Neural crest cell (in vitro differentiated cells): ENCODE measurements around the gene CCDC148. TPM values are rescaled to one million over a fixed set of nuclear protein-coding genes. Genes with fewer than 3 reads are reported as not detected.

Experiments
- DNase-seq: peaks from one replicate; pipeline ENCODE4 v3.0.0; 2021; ENCODE audit warnings: low read depth, mixed read lengths, low spot score
- H3K27ac Mint-ChIP-seq: one replicate; pipeline ENCODE4 v1.8.0; 2021; ENCODE audit warnings: mild to moderate bottlenecking, mixed read lengths; ENCODE audit not compliant: unreplicated experiment
- H3K27me3 Mint-ChIP-seq: 2 replicates; pipeline ENCODE4 v1.8.0; 2021; ENCODE audit warnings: low read depth, mild to moderate bottlenecking, mixed read lengths
- H3K36me3 Mint-ChIP-seq: 2 replicates; pipeline ENCODE4 v1.8.0; 2021; ENCODE audit warnings: low read depth, mild to moderate bottlenecking, mixed read lengths
- H3K4me1 Mint-ChIP-seq: 2 replicates; pipeline ENCODE4 v1.8.0; 2021; ENCODE audit warnings: mixed read lengths
- H3K4me3 Mint-ChIP-seq: one replicate; pipeline ENCODE4 v1.8.0; 2021; ENCODE audit warnings: mild to moderate bottlenecking, mixed read lengths
- H3K9me3 Mint-ChIP-seq: 2 replicates; pipeline ENCODE4 v1.8.0; 2021; ENCODE audit warnings: mixed read lengths
- total RNA-seq: library from RNA; stranded (reverse); gene quantifications from 2 replicates; pipeline ENCODE4 v1.2.1, GENCODE V29; 2021
- TF ChIP-seq, protein P1 (sequence below): fragments of 200-600 bp; sonication (generic); conservative IDR thresholded peaks from 2 replicates; pipeline ENCODE4 v1.5.0; 2021; ENCODE audit warnings: antibody characterized with exemption, mild to moderate bottlenecking

Gene CCDC148
- total RNA-seq, 1 donor from 2014 or later, result 1.8 TPM

DNA sequence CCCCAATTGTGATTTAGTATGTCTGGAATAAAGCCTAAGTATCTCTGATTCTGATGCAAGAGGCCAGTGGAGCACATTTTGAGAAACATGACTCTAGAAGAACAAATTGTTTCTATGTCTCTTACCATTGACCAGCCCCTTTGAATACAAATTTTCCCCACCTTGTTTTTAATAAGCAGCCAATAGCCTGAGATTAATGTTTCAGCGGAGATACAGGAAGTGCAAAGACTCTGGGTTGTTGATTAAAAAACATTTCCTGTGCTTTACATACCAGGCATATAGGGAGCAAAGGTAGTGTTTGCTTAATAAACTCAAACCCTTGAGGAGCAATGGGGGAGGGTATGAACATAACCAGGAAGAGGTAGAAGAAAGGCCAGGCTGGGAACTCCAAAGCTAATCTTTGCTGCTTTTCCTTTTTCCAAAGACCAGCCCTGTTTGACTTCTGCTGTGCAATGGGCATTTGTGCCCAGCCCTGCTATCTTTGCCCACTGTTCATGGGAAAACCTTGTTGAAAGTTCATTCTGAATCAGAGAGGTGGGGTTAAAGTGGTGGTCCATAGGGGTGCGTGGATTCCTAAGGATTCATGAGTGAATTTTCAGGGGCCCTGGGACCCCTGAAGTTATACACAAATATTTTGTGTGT, 325.6 kb downstream of the CCDC148 start:
- H3K27ac Mint-ChIP-seq, result no peak overlapping the region
- H3K4me1 Mint-ChIP-seq, result no peaks in the 10 kb centered on the region
- no peak for DNase-seq
- H3K9me3 Mint-ChIP-seq, result no peaks in the 10 kb centered on the region
- H3K27me3 Mint-ChIP-seq, result no peaks in the 10 kb centered on the region
- TF ChIP-seq, protein P1, sequence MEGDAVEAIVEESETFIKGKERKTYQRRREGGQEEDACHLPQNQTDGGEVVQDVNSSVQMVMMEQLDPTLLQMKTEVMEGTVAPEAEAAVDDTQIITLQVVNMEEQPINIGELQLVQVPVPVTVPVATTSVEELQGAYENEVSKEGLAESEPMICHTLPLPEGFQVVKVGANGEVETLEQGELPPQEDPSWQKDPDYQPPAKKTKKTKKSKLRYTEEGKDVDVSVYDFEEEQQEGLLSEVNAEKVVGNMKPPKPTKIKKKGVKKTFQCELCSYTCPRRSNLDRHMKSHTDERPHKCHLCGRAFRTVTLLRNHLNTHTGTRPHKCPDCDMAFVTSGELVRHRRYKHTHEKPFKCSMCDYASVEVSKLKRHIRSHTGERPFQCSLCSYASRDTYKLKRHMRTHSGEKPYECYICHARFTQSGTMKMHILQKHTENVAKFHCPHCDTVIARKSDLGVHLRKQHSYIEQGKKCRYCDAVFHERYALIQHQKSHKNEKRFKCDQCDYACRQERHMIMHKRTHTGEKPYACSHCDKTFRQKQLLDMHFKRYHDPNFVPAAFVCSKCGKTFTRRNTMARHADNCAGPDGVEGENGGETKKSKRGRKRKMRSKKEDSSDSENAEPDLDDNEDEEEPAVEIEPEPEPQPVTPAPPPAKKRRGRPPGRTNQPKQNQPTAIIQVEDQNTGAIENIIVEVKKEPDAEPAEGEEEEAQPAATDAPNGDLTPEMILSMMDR, result no peak
- no peaks in the 10 kb centered on the region for H3K36me3 Mint-ChIP-seq
- H3K4me3 Mint-ChIP-seq, result no peak overlapping the region

DNA sequence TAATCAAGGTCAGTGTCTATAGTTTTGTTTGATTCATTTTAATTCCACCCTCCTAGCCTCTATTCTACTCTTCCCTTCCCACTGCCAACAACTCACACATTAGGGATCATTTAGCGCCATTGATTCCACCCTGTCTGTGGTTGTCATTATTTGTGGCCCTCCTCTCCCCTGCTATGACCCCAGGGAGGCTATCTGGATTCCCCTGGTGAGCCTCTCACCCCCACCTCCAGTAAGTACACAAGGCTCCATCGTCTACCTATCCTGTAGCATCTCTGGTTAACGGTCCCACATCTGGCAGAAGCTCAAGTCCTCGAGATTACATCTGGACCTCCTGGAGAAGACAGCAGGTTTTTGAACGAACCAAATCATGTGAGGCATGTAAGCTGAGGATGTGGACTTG, 327.5 kb downstream of the CCDC148 start:
- TF ChIP-seq, protein P1, result no peak
- H3K36me3 Mint-ChIP-seq, result no peaks in the 10 kb centered on the region
- H3K27me3 Mint-ChIP-seq, result no peaks in the 10 kb centered on the region
- no peak overlapping the region for H3K27ac Mint-ChIP-seq
- H3K4me3 Mint-ChIP-seq, result no peak overlapping the region
- DNase-seq, result no peak
- H3K4me1 Mint-ChIP-seq, result no peaks in the 10 kb centered on the region
- H3K9me3 Mint-ChIP-seq, result no peaks in the 10 kb centered on the region

DNA sequence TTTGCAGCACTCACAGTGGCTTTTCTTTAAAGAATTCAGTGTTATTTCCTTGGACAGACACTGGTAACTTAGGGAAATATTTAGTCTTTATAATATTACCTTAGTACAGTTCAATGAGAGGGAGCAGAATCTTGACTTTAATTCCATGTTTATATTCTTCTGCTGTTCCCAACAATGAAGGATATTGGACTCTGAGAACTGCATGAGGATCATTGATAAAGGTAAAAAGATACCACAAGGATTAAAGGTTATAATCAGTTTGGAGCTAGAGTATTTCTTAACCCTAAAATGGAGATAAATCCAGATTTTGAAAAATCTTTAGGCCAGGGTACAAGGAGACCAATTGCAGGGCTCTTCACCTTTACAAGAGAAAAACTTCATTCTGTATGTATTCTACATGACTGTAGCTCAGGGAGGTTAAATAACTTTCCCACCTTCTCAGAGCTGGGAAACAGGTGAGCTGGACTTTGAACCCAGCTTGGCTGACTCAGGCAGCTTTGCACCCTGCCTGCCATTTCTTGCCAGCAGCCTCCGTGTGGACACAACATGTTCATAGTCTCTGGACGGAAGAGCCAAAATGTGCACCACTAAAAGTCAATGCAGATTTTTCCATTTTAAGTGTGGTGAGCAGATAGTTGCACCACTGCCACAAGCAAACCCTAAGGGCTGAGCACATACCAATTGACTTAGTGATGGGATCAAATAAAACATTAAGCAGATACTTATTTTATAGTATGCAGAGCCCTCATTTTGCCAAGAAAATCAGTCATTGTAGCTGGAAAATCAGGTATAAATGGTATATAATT, 328.2 kb downstream of the CCDC148 start:
- TF ChIP-seq, protein P1, result no peak
- H3K4me3 Mint-ChIP-seq, result no peak overlapping the region
- DNase-seq, result no peak
- no peaks in the 10 kb centered on the region for H3K36me3 Mint-ChIP-seq
- no peak overlapping the region for H3K27ac Mint-ChIP-seq
- H3K4me1 Mint-ChIP-seq, result no peaks in the 10 kb centered on the region
- no peaks in the 10 kb centered on the region for H3K9me3 Mint-ChIP-seq
- H3K27me3 Mint-ChIP-seq, result no peaks in the 10 kb centered on the region

DNA sequence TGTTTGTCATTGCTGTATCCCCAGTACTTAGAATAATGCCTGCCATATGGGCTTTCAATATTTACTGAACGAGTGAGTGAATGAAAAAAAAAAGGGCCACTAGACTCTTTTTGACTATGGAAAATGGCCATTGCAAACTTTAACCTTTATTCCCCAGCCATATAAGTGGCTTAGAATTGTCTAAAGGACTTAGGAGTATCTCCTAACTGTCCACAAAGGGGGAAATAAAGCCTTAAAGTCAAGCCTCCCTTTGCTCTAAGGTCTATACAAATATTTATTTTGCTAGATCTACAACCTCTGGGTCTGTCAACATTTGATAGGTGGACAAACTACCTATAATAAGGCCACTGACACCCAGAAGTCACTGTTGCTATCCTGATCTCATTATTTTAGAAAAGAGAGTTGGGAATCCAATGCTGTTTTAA, 329.2 kb downstream of the CCDC148 start:
- no peak for DNase-seq
- no peaks in the 10 kb centered on the region for H3K27me3 Mint-ChIP-seq
- no peak overlapping the region for H3K4me3 Mint-ChIP-seq
- H3K9me3 Mint-ChIP-seq, result no peaks in the 10 kb centered on the region
- TF ChIP-seq, protein P1, result no peak
- no peak overlapping the region for H3K27ac Mint-ChIP-seq
- no peaks in the 10 kb centered on the region for H3K36me3 Mint-ChIP-seq
- H3K4me1 Mint-ChIP-seq, result no peaks in the 10 kb centered on the region

DNA sequence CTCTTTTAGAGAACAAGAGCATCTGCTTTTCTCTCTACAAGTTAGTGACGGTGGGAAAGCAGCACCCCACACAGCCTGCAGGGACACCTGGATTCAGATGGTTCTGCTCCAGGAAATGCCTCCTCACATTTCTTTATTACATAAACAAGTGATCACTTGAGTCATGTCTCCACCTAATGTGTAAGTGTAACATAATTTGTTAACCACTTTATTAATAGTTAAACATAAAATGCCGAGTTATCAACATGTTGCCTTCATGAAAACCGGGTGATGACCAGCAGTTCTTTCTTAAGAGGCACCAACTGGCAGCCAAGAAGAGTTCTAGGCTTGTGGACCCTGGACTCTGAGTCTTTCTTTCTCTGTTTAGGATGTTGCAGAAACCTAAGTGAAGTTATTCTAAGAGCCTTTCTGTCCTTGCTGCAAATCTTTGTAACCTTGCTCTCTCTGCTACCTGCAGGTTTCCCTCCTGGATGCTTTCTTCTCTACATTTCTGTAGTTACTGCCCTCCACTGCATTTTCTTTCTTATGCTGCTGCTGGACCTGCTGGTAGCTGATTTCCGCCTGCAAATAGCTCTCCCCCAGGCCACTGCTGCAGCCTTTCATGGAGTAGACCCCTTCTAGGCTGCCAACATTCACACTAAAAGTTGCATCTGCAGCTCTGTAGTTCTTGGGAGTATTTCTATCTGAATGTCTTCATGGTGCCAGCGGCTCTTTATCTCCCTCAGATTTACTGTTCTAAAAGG, 330.6 kb downstream of the CCDC148 start:
- DNase-seq, result no peak
- Mint-ChIP-seq H3K9me3 (no peaks in the 10 kb centered on the region), H3K27ac (no peak overlapping the region), H3K4me1 (no peaks in the 10 kb centered on the region), H3K4me3 (no peak overlapping the region), H3K27me3 (no peaks in the 10 kb centered on the region), H3K36me3 (no peaks in the 10 kb centered on the region)
- TF ChIP-seq, protein P1, result no peak
